GM12878 (cell line): ENCODE data around the gene SLC19A1. TPM values are rescaled to one million over a fixed set of nuclear protein-coding genes. Genes with fewer than 3 reads are reported as not detected.

ENCODE experiments used
- CBX5 ChIP-seq: sonication (generic); IDR thresholded peaks from 2 replicates; pipeline ENCODE4 v1.6.1; 2016; ENCODE audit warnings: low read depth, moderate library complexity, mild to moderate bottlenecking, inconsistent platforms
- ESRRA ChIP-seq: IDR thresholded peaks from 2 replicates; pipeline ENCODE4 v1.6.1; 2012; ENCODE audit warnings: mild to moderate bottlenecking, low read length, improper control_type of control experiment
- IRF4 ChIP-seq: IDR thresholded peaks from 2 replicates; pipeline ENCODE4 v1.6.1; 2011; ENCODE audit warnings: low read depth, low read length
- JUNB ChIP-seq: IDR thresholded peaks from 2 replicates; pipeline ENCODE4 v1.6.1; 2016; ENCODE audit warnings: antibody characterized with exemption, mild to moderate bottlenecking
- KAT2A ChIP-seq: conservative IDR thresholded peaks from 2 replicates; pipeline ENCODE4 v1.6.1; 2011; ENCODE audit warnings: low read depth, low read length; ENCODE audit not compliant: control insufficient read depth
- LARP7 ChIP-seq: fragments of 450-650 bp; IDR thresholded peaks from 2 replicates; pipeline ENCODE4 v1.6.1; 2017; ENCODE audit warnings: mild to moderate bottlenecking
- MTA3 ChIP-seq: IDR thresholded peaks from 2 replicates; pipeline ENCODE4 v1.6.1; 2012; ENCODE audit warnings: low read length, inconsistent platforms, borderline replicate concordance
- PML ChIP-seq: IDR thresholded peaks from 2 replicates; pipeline ENCODE4 v1.6.1; 2012; ENCODE audit warnings: low read length, inconsistent platforms
- SUPT20H ChIP-seq: IDR thresholded peaks from 2 replicates; pipeline ENCODE4 v1.6.1; 2011; ENCODE audit warnings: low read depth, mild to moderate bottlenecking, low read length, moderate library complexity, borderline replicate concordance; ENCODE audit not compliant: control insufficient read depth
- ZSCAN29 ChIP-seq: fragments of 450-650 bp; IDR thresholded peaks from 2 replicates; pipeline ENCODE4 v1.6.1; 2017; ENCODE audit warnings: mild to moderate bottlenecking, moderate library complexity
- polyA plus RNA-seq, 11 experiments: library from polyadenylated mRNA; depleted of rRNA in 4 of 11; unstranded in 6 of 11; stranded (reverse) in 5 of 11; fragments of >200 nt; fragmentation: Nextera tagmentation in 4 of 11; fragmentation: Illumina TruSeq in 1 of 11; extraction: Ambion mirVana in 4 of 11; extraction: Trizol in 1 of 11; gene quantifications; 1 replicate in 1 of 11; 2 replicates in 10 of 11; pipeline versions ENCODE4 v1.2.1 to v1.2.3, GENCODE V29; 2011 to 2016; ENCODE audit warnings: inconsistent platforms in 2 of 11, missing spikeins in 2 of 11, low read depth in 1 of 11
- total RNA-seq, 4 experiments: library from RNA; depleted of rRNA in 3 of 4; stranded (reverse); fragments of >200 nt in 3 of 4; fragmentation: Illumina TruSeq in 1 of 4; extraction: Trizol in 1 of 4; gene quantifications; 2 replicates each; pipeline versions ENCODE4 v1.2.1 to v1.2.3, GENCODE V29; 2013 to 2021
- TF ChIP-seq, protein P1 (sequence below): fragments of 450-650 bp; conservative IDR thresholded peaks from 2 replicates; pipeline ENCODE4 v1.6.1; 2017; ENCODE audit warnings: mild to moderate bottlenecking, moderate library complexity
- TF ChIP-seq, protein P2 (sequence below): IDR thresholded peaks from 2 replicates; pipeline ENCODE4 v1.6.1; 2011; ENCODE audit warnings: borderline replicate concordance, low read depth, mild to moderate bottlenecking, moderate library complexity, mixed read lengths, low read length; ENCODE audit not compliant: insufficient read depth; ENCODE audit errors: extremely low read length
- TF ChIP-seq, protein P3 (sequence below): fragments of 450-650 bp; IDR thresholded peaks from 2 replicates; pipeline ENCODE4 v1.6.1; 2017; ENCODE audit warnings: mild to moderate bottlenecking, moderate library complexity
- TF ChIP-seq, protein P4 (sequence below): IDR thresholded peaks from 2 replicates; pipeline ENCODE4 v1.6.1; 2011; ENCODE audit warnings: borderline replicate concordance, low read depth, mild to moderate bottlenecking, moderate library complexity, low read length; ENCODE audit not compliant: insufficient read depth, poor library complexity, severe bottlenecking
- TF ChIP-seq, protein P5 (sequence below): IDR thresholded peaks from 2 replicates; pipeline ENCODE4 v1.6.1; 2012; ENCODE audit warnings: improper control_type of control experiment, low read depth, low read length; ENCODE audit not compliant: insufficient replicate concordance

Gene SLC19A1
- total and polyA plus RNA-seq, 10 of the 15 experiments (the other 5 are each of a cell fraction or from before 2014, with no cell fraction given), result 0.42 to 49.7 (median 12.2) TPM

DNA sequence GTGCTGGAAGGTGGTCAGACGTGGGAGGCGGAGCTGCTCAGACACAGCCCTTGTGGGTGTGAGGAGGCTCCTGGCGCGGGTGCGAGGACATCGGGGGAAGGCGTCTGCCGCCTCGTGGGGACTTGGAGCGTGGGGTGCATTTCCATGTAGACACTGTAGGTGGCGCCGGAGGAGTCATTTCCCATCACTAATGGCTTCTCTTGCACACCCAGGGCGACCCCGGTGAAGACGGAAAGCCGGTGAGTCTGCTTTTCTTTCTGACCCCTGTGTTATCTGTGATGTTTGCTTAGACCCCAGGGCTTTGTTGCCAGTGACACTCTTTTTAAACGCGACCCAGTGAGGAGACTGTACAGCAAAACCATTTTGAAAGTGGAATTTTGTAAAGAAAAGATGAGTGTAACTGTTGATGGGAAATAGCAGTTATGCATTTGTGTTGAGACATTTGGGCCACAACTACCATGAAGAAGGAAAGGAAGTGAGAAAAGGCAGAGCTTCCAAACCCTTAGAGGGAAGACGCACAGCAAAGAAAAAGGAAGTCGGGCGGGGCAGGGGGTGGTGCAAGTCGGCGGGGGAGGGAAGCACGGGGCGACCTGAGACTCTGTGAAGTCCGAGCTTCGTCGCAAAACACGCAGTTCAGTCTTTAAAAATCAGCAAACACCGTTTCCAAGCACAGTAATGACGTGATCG is 64.0 kb downstream of the SLC19A1 start (continued):
- TF ChIP-seq JUNB, result no peak
- no peak for TF ChIP-seq CBX5
- no peak for TF ChIP-seq ZSCAN29
- TF ChIP-seq, protein P1, sequence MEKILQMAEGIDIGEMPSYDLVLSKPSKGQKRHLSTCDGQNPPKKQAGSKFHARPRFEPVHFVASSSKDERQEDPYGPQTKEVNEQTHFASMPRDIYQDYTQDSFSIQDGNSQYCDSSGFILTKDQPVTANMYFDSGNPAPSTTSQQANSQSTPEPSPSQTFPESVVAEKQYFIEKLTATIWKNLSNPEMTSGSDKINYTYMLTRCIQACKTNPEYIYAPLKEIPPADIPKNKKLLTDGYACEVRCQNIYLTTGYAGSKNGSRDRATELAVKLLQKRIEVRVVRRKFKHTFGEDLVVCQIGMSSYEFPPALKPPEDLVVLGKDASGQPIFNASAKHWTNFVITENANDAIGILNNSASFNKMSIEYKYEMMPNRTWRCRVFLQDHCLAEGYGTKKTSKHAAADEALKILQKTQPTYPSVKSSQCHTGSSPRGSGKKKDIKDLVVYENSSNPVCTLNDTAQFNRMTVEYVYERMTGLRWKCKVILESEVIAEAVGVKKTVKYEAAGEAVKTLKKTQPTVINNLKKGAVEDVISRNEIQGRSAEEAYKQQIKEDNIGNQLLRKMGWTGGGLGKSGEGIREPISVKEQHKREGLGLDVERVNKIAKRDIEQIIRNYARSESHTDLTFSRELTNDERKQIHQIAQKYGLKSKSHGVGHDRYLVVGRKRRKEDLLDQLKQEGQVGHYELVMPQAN, result no peak
- TF ChIP-seq, protein P2, sequence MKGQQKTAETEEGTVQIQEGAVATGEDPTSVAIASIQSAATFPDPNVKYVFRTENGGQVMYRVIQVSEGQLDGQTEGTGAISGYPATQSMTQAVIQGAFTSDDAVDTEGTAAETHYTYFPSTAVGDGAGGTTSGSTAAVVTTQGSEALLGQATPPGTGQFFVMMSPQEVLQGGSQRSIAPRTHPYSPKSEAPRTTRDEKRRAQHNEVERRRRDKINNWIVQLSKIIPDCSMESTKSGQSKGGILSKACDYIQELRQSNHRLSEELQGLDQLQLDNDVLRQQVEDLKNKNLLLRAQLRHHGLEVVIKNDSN, result no peak
- TF ChIP-seq PML, result no peak
- no peak for TF ChIP-seq MTA3
- TF ChIP-seq, protein P3, sequence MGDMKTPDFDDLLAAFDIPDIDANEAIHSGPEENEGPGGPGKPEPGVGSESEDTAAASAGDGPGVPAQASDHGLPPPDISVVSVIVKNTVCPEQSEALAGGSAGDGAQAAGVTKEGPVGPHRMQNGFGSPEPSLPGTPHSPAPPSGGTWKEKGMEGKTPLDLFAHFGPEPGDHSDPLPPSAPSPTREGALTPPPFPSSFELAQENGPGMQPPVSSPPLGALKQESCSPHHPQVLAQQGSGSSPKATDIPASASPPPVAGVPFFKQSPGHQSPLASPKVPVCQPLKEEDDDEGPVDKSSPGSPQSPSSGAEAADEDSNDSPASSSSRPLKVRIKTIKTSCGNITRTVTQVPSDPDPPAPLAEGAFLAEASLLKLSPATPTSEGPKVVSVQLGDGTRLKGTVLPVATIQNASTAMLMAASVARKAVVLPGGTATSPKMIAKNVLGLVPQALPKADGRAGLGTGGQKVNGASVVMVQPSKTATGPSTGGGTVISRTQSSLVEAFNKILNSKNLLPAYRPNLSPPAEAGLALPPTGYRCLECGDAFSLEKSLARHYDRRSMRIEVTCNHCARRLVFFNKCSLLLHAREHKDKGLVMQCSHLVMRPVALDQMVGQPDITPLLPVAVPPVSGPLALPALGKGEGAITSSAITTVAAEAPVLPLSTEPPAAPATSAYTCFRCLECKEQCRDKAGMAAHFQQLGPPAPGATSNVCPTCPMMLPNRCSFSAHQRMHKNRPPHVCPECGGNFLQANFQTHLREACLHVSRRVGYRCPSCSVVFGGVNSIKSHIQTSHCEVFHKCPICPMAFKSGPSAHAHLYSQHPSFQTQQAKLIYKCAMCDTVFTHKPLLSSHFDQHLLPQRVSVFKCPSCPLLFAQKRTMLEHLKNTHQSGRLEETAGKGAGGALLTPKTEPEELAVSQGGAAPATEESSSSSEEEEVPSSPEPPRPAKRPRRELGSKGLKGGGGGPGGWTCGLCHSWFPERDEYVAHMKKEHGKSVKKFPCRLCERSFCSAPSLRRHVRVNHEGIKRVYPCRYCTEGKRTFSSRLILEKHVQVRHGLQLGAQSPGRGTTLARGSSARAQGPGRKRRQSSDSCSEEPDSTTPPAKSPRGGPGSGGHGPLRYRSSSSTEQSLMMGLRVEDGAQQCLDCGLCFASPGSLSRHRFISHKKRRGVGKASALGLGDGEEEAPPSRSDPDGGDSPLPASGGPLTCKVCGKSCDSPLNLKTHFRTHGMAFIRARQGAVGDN, result no peak
- no peak for TF ChIP-seq KAT2A
- TF ChIP-seq LARP7, result no peak
- TF ChIP-seq, protein P4, sequence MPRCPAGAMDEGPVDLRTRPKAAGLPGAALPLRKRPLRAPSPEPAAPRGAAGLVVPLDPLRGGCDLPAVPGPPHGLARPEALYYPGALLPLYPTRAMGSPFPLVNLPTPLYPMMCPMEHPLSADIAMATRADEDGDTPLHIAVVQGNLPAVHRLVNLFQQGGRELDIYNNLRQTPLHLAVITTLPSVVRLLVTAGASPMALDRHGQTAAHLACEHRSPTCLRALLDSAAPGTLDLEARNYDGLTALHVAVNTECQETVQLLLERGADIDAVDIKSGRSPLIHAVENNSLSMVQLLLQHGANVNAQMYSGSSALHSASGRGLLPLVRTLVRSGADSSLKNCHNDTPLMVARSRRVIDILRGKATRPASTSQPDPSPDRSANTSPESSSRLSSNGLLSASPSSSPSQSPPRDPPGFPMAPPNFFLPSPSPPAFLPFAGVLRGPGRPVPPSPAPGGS, result no peak
- no peak for TF ChIP-seq ESRRA
- TF ChIP-seq, protein P5, sequence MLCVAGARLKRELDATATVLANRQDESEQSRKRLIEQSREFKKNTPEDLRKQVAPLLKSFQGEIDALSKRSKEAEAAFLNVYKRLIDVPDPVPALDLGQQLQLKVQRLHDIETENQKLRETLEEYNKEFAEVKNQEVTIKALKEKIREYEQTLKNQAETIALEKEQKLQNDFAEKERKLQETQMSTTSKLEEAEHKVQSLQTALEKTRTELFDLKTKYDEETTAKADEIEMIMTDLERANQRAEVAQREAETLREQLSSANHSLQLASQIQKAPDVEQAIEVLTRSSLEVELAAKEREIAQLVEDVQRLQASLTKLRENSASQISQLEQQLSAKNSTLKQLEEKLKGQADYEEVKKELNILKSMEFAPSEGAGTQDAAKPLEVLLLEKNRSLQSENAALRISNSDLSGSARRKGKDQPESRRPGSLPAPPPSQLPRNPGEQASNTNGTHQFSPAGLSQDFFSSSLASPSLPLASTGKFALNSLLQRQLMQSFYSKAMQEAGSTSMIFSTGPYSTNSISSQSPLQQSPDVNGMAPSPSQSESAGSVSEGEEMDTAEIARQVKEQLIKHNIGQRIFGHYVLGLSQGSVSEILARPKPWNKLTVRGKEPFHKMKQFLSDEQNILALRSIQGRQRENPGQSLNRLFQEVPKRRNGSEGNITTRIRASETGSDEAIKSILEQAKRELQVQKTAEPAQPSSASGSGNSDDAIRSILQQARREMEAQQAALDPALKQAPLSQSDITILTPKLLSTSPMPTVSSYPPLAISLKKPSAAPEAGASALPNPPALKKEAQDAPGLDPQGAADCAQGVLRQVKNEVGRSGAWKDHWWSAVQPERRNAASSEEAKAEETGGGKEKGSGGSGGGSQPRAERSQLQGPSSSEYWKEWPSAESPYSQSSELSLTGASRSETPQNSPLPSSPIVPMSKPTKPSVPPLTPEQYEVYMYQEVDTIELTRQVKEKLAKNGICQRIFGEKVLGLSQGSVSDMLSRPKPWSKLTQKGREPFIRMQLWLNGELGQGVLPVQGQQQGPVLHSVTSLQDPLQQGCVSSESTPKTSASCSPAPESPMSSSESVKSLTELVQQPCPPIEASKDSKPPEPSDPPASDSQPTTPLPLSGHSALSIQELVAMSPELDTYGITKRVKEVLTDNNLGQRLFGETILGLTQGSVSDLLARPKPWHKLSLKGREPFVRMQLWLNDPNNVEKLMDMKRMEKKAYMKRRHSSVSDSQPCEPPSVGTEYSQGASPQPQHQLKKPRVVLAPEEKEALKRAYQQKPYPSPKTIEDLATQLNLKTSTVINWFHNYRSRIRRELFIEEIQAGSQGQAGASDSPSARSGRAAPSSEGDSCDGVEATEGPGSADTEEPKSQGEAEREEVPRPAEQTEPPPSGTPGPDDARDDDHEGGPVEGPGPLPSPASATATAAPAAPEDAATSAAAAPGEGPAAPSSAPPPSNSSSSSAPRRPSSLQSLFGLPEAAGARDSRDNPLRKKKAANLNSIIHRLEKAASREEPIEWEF, result no peak
- TF ChIP-seq SUPT20H, result no peak
- TF ChIP-seq IRF4, result peak; percentile 42; the same call in 1 of the 2 replicates
